Astrocyte (in vitro differentiated cells and primary cell): ENCODE results near the gene TBCA.

ENCODE experiments used
- CTCF ChIP-seq: IDR thresholded peaks from 2 replicates; pipeline ENCODE4 v1.5.1; 2011; ENCODE audit warnings: low read depth, mild to moderate bottlenecking, inconsistent platforms, low read length, moderate library complexity; ENCODE audit not compliant: insufficient read depth
- EZH2 ChIP-seq: IDR thresholded peaks from 2 replicates; pipeline ENCODE4 v1.6.1; 2012; ENCODE audit warnings: mild to moderate bottlenecking, low read length, inconsistent platforms; ENCODE audit not compliant: insufficient read depth

- TF ChIP-seq CTCF, result no peak
- TF ChIP-seq EZH2, result peak; percentile 7
Measured at GRCh38 chr5:77641397-77641943, 134.7 kb downstream of the TBCA start.
